ES-I3 (cell line): ENCODE data around the gene PACSIN2.

ENCODE experiments used
- H3K36me3 ChIP-seq: 2 replicates; pipeline ENCODE4 v1.6.1; 2013; ENCODE audit warnings: mild to moderate bottlenecking, low read length, control low read depth, moderate library complexity; ENCODE audit not compliant: insufficient read depth
- H3K4me1 ChIP-seq: 2 replicates; pipeline ENCODE4 v1.6.1; 2013; ENCODE audit warnings: mild to moderate bottlenecking, control low read depth, low read length; ENCODE audit not compliant: insufficient read depth
- H3K9ac ChIP-seq: 2 replicates; pipeline ENCODE4 v1.6.1; 2013; ENCODE audit warnings: low read depth, mild to moderate bottlenecking, low read length, moderate library complexity
- H3K9me3 ChIP-seq: 2 replicates; pipeline ENCODE4 v1.6.1; 2013; ENCODE audit warnings: mild to moderate bottlenecking, low read length, moderate library complexity; ENCODE audit not compliant: control insufficient read depth, insufficient read depth

Gene PACSIN2

DNA sequence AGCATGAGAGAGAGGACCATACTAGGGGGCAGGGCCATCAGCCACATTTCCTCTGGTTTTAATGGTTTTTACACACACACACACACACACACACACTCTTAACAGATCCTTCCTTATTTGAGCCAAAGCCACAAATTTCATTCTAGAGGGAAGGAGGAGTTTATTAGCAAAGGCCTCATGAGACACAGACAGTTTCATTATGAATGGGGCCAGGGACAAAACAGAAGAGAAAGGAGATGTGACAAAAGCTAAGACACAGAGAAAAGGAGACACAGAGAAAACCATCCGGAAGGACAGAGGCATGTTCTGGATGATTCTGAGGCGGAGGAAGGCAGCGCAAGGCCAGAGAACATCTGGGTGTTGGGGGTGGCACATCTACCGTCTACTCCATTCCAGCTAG is 125.6 kb downstream of the PACSIN2 start:
- Histone ChIP-seq H3K9me3 (no peaks in the 10 kb centered on the region), H3K36me3 (peaks cover 14% of the 10 kb centered on the region; the same call in 1 of the 2 replicates), H3K4me1 (peaks cover 5% of the 10 kb centered on the region; the same call in 1 of the 2 replicates), H3K9ac (no peak overlapping the region)

- peaks cover 25% of the 10 kb centered on the region; the same call in 1 of the 2 replicates for H3K36me3 ChIP-seq
- H3K9me3 ChIP-seq: no peaks in the 10 kb centered on the region
- peaks cover 5% of the 10 kb centered on the region for H3K4me1 ChIP-seq
- H3K9ac ChIP-seq: no peak overlapping the region
These were observed 127.1 kb downstream of the PACSIN2 start for GRCh38 chr22:42887523-42888507.

DNA sequence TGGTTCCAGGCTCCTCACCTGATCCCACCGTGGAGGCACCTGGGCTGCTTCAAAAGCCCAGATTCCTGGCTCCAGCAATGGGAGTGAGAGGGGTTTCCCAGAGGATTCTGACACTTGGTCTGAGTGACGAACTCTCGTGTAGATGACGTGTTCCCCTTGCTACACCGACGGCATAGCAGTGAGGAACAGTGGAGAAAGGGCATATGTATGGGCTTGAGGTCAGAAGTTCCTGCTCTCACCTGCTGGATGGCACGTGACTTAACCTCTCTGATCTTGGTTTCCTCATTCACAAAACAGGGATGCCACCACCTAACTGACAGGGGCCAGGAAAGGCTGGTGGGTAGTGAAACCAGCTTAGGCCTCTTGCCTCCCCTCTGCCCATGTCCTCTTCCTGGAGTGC is 127.8 kb downstream of the PACSIN2 start:
- H3K9ac ChIP-seq: no peak overlapping the region
- no peaks in the 10 kb centered on the region for H3K9me3 ChIP-seq
- peaks cover 28% of the 10 kb centered on the region; the same call in 1 of the 2 replicates for H3K36me3 ChIP-seq
- H3K4me1 ChIP-seq: peaks cover 2% of the 10 kb centered on the region

DNA sequence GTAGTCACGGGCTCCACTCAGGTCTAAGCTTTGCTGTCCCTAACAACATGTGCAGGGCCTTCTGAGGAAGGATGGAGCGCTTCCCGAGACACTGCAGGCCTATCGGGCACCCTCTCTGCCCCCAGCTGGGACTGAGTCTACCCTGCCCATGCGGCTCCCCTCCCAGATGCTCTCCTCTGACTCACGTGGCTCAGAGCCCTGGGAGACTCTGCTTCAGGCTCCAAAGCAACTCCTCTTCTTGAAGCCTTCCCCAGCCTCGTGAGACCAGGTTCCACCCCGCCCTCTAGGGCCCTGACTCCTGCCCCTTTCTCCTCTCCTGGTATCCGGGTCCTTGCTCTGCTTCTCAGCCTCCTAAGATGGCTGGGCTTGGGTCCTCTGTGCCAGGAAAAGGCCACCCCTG is 129.5 kb downstream of the PACSIN2 start:
- Histone ChIP-seq H3K9ac (no peak overlapping the region), H3K9me3 (no peaks in the 10 kb centered on the region), H3K4me1 (no peaks in the 10 kb centered on the region; the same call in 1 of the 2 replicates), H3K36me3 (peaks cover 26% of the 10 kb centered on the region; the same call in 1 of the 2 replicates)

GRCh38 chr22:42884616-42885375 is 130.2 kb downstream of the PACSIN2 start:
- no peak overlapping the region for H3K9ac ChIP-seq
- no peaks in the 10 kb centered on the region for H3K9me3 ChIP-seq
- peaks cover 28% of the 10 kb centered on the region; the same call in 1 of the 2 replicates for H3K36me3 ChIP-seq
- H3K4me1 ChIP-seq: no peaks in the 10 kb centered on the region; the same call in 1 of the 2 replicates

GRCh38 chr22:42883970-42884369 is 131.0 kb downstream of the PACSIN2 start:
- H3K36me3 ChIP-seq: peaks cover 22% of the 10 kb centered on the region; the same call in 1 of the 2 replicates
- no peaks in the 10 kb centered on the region for H3K9me3 ChIP-seq
- no peaks in the 10 kb centered on the region; the same call in 1 of the 2 replicates for H3K4me1 ChIP-seq

DNA sequence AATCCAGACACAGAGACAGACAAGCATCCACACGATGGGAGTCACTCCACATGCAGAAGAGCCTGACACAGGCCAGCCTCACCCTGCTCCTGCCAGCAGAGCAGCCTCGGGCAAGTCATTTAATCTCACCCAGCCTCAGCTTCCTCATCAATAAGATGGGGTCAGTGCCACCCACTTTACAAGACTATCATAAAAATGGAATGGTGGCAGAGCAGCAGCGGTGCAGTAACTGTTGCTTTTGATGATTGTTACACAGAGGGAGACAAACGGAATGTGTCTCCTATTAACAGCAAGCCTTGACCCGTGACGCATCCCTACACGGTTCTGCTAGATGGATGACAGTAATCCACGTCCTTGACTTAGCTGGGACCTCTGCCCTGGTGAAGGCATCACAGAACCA is 131.8 kb downstream of the PACSIN2 start:
- no peaks in the 10 kb centered on the region for H3K9me3 ChIP-seq
- H3K9ac ChIP-seq: no peak overlapping the region
- peaks cover 22% of the 10 kb centered on the region; the same call in 1 of the 2 replicates for H3K36me3 ChIP-seq
- H3K4me1 ChIP-seq: no peaks in the 10 kb centered on the region; the same call in 1 of the 2 replicates

More at GRCh38 chr22:42883970-42884369, 131.0 kb downstream of the PACSIN2 start:
- H3K9ac ChIP-seq: no peak overlapping the region

- Histone ChIP-seq H3K9me3 (no peaks in the 10 kb centered on the region), H3K36me3 (peaks cover 21% of the 10 kb centered on the region; the same call in 1 of the 2 replicates), H3K4me1 (no peaks in the 10 kb centered on the region; the same call in 1 of the 2 replicates), H3K9ac (no peak overlapping the region)
These were observed 132.8 kb downstream of the PACSIN2 start for GRCh38 chr22:42881982-42882656.

GRCh38 chr22:42881298-42881697 is 133.7 kb downstream of the PACSIN2 start:
- Histone ChIP-seq H3K9me3 (no peaks in the 10 kb centered on the region), H3K36me3 (peaks cover 17% of the 10 kb centered on the region; the same call in 1 of the 2 replicates), H3K9ac (no peak overlapping the region), H3K4me1 (no peaks in the 10 kb centered on the region; the same call in 1 of the 2 replicates)

- H3K4me1 ChIP-seq: no peaks in the 10 kb centered on the region; the same call in 1 of the 2 replicates
- no peak overlapping the region for H3K9ac ChIP-seq
- no peaks in the 10 kb centered on the region for H3K9me3 ChIP-seq
- H3K36me3 ChIP-seq: peaks cover 17% of the 10 kb centered on the region; the same call in 1 of the 2 replicates
These were observed 134.1 kb downstream of the PACSIN2 start for GRCh38 chr22:42880815-42881214.

- Histone ChIP-seq H3K36me3 (peaks cover 17% of the 10 kb centered on the region; the same call in 1 of the 2 replicates), H3K4me1 (no peaks in the 10 kb centered on the region; the same call in 1 of the 2 replicates), H3K9me3 (no peaks in the 10 kb centered on the region), H3K9ac (no peak overlapping the region)
These were observed 135.5 kb downstream of the PACSIN2 start for GRCh38 chr22:42879371-42880021.

- Histone ChIP-seq H3K36me3 (peaks cover 13% of the 10 kb centered on the region; the same call in 1 of the 2 replicates), H3K4me1 (no peaks in the 10 kb centered on the region; the same call in 1 of the 2 replicates), H3K9ac (no peak overlapping the region)
These were observed 136.2 kb downstream of the PACSIN2 start for GRCh38 chr22:42878561-42879305.

More at GRCh38 chr22:42878561-42879305, 136.2 kb downstream of the PACSIN2 start:
- no peaks in the 10 kb centered on the region for H3K9me3 ChIP-seq
